Left lung (tissue), 10 donors: ENCODE results near the gene PFN3. TPM values are rescaled to one million over a fixed set of nuclear protein-coding genes. Genes with fewer than 3 reads are reported as not detected.

Source experiments
- ATAC-seq: fragments of 200-7000 bp; cut with Tn5 transposase; one replicate; pipeline ENCODE4 v1.9.1; 2020; ENCODE audit warnings: moderate library complexity
- DNase-seq, 4 donors: peaks; one replicate each; pipeline ENCODE4 v3.0.0-alpha.2; 2013 to 2020
- H3K27ac ChIP-seq, 2 donors: fragments of 200-600 bp; sonication (generic) in 1 of 2; one replicate each; pipeline versions ENCODE4 v1.5.0 to v1.8.0; 2020 to 2021
- H3K27me3 ChIP-seq, 2 donors: fragments of 200-600 bp; sonication (generic) in 1 of 2; one replicate each; pipeline versions ENCODE4 v1.5.0 to v1.8.0; 2020 to 2021
- H3K36me3 ChIP-seq, 2 donors: fragments of 200-600 bp; sonication (generic) in 1 of 2; one replicate each; pipeline versions ENCODE4 v1.5.0 to v1.8.0; 2020 to 2021
- H3K4me1 ChIP-seq, 2 donors: fragments of 200-600 bp; one replicate each; pipeline ENCODE4 v1.8.0; 2021
- H3K4me3 ChIP-seq, 2 donors: fragments of 200-600 bp; sonication (generic) in 1 of 2; one replicate each; pipeline versions ENCODE4 v1.5.0 to v1.8.0; 2020 to 2021; ENCODE audit warnings: mild to moderate bottlenecking in 1 of 2
- H3K9me3 ChIP-seq, 2 donors: fragments of 200-600 bp; sonication (generic) in 1 of 2; one replicate each; pipeline versions ENCODE4 v1.5.0 to v1.8.0; 2020 to 2021
- intact Hi-C, 2 donors: fragments of 100-400 bp; cut with DNase I; formaldehyde crosslinking; loops; one replicate each; pipeline versions ENCODE4 v1.11.2 to v1.14.2; 2022
- polyA plus RNA-seq, 6 donors: library from polyadenylated mRNA; unstranded; fragments of 120-200 nt; gene quantifications; one replicate each; pipeline ENCODE4 v1.2.1, GENCODE V29; 2013; ENCODE audit not compliant: insufficient read length in 6 of 6
- total RNA-seq, 2 donors: library from RNA; stranded (reverse); fragmentation: NEBNext Ultra II Directional; extraction: Animal tissue kit (Norgen Biotek cat#: 25700); gene quantifications; one replicate each; pipeline ENCODE4 v1.2.1, GENCODE V29; 2021
- TF ChIP-seq, protein P1 (sequence below), 2 donors: fragments of 200-600 bp; sonication (generic) in 1 of 2; IDR thresholded peaks; one replicate each; pipeline versions ENCODE4 v1.5.0 to v1.8.0; 2021; ENCODE audit warnings: antibody characterized with exemption in 2 of 2
- donor health status: DM: no; HTN: yes; CAD: no.
- donor health status: DM: no; HTN: no; CAD: no.

Gene PFN3
- total and polyA plus RNA-seq, 8 donors, result not detected

GRCh38 chr5:177447066-177447610, 46.7 kb upstream of the PFN3 start:
- H3K36me3 ChIP-seq, result peaks cover 0 to 18% of the 10 kb centered on the region in 2 donors
- TF ChIP-seq, protein P1, sequence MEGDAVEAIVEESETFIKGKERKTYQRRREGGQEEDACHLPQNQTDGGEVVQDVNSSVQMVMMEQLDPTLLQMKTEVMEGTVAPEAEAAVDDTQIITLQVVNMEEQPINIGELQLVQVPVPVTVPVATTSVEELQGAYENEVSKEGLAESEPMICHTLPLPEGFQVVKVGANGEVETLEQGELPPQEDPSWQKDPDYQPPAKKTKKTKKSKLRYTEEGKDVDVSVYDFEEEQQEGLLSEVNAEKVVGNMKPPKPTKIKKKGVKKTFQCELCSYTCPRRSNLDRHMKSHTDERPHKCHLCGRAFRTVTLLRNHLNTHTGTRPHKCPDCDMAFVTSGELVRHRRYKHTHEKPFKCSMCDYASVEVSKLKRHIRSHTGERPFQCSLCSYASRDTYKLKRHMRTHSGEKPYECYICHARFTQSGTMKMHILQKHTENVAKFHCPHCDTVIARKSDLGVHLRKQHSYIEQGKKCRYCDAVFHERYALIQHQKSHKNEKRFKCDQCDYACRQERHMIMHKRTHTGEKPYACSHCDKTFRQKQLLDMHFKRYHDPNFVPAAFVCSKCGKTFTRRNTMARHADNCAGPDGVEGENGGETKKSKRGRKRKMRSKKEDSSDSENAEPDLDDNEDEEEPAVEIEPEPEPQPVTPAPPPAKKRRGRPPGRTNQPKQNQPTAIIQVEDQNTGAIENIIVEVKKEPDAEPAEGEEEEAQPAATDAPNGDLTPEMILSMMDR (IDR thresholded peaks at IDR 0.05), result no peak
- ATAC-seq (peak; percentile 14), DNase-seq (peak in 3 of 4 donors; percentile 43 to 86 (median 83))
- peak overlapping the region in 1 of 2 donors; percentile 64 for H3K27ac ChIP-seq
- peak overlapping the region; percentile 42 to 50 for H3K4me3 ChIP-seq
- no peaks in the 10 kb centered on the region for H3K9me3 ChIP-seq
- peaks cover 7 to 41% of the 10 kb centered on the region in 2 donors for H3K4me1 ChIP-seq
- H3K27me3 ChIP-seq, result peaks cover 0 to 63% of the 10 kb centered on the region in 2 donors
- intact Hi-C loops, result no loop called here

GRCh38 chr5:177446200-177447065, 46.0 kb upstream of the PFN3 start, which contains the start of gene PRR7:
Gene PRR7, plus strand, starts transcription at chr5:177446814. Its CDS starts 8,254 bp downstream, at chr5:177455068.
- DNase-seq (peak in 3 of 4 donors; percentile 67 to 88 (median 76)), ATAC-seq (peak; percentile 77)
- peak within 1 kb of the TSS in 1 of 2 donors; percentile 64 for H3K27ac ChIP-seq
- H3K9me3 ChIP-seq, result no peaks in the 10 kb centered on the region
- intact Hi-C loops, result no loop called here
- peak within 1 kb of the TSS; percentile 42 to 50 for H3K4me3 ChIP-seq
- TF ChIP-seq, protein P1 (IDR thresholded peaks at IDR 0.05), result no peak
- peaks cover 0 to 26% of the 10 kb centered on the region in 2 donors for H3K36me3 ChIP-seq
- peaks cover 0 to 58% of the 10 kb centered on the region in 2 donors for H3K27me3 ChIP-seq
- H3K4me1 ChIP-seq, result peaks cover 7 to 41% of the 10 kb centered on the region in 2 donors

- intact Hi-C loops, result no loop called here
- Histone ChIP-seq H3K4me3 (peak overlapping the region in 1 of 2 donors; percentile 50), H3K27ac (peak overlapping the region in 1 of 2 donors; percentile 64), H3K27me3 (peaks cover 0 to 54% of the 10 kb centered on the region in 2 donors), H3K4me1 (peaks cover 7 to 41% of the 10 kb centered on the region in 2 donors), H3K36me3 (peaks cover 0 to 31% of the 10 kb centered on the region in 2 donors), H3K9me3 (no peaks in the 10 kb centered on the region)
- ATAC-seq, result no peak
- no peak for DNase-seq
- TF ChIP-seq, protein P1 (IDR thresholded peaks at IDR 0.05), result no peak
Measured at GRCh38 chr5:177445917-177446199, 45.4 kb upstream of the PFN3 start.

- Histone ChIP-seq H3K9me3 (no peaks in the 10 kb centered on the region), H3K27ac (peak overlapping the region in 1 of 2 donors; percentile 64), H3K27me3 (peaks cover 0 to 49% of the 10 kb centered on the region in 2 donors), H3K36me3 (peaks cover 0 to 37% of the 10 kb centered on the region in 2 donors), H3K4me3 (no peak overlapping the region), H3K4me1 (peaks cover 7 to 41% of the 10 kb centered on the region in 2 donors)
- intact Hi-C loops, result no loop called here
- TF ChIP-seq, protein P1 (IDR thresholded peaks at IDR 0.05), result no peak
- DNase-seq, result no peak
- ATAC-seq, result no peak
Measured at GRCh38 chr5:177445052-177445916, 44.8 kb upstream of the PFN3 start.
